UCSD-AML1 (cell line): ENCODE measurements around the gene LHFPL2.

Experiments used
- DNase-seq: peaks from one replicate; lab custom pipeline; 2025; ENCODE audit not compliant: unreplicated experiment; lab: John Stamatoyannopoulos, UW

The LHFPL2 gene

GRCh38 chr5:78547183-78547582 lies 101.4 kb downstream of the LHFPL2 start:
- no peak for DNase-seq

GRCh38 chr5:78546276-78546996 lies 102.1 kb downstream of the LHFPL2 start:
- DNase-seq: no peak

- DNase-seq: no peak
Measured at GRCh38 chr5:78545406-78545805, 103.2 kb downstream of the LHFPL2 start.

- no peak for DNase-seq
Measured at GRCh38 chr5:78544561-78545201, 103.9 kb downstream of the LHFPL2 start.

GRCh38 chr5:78543916-78544315 lies 104.7 kb downstream of the LHFPL2 start:
- no peak for DNase-seq

- no peak for DNase-seq
Measured at GRCh38 chr5:78543292-78543691, 105.3 kb downstream of the LHFPL2 start.

GRCh38 chr5:78542321-78542840 lies 106.2 kb downstream of the LHFPL2 start:
- no peak for DNase-seq

- peak; percentile 27 for DNase-seq
Measured at GRCh38 chr5:78541086-78541654, 107.4 kb downstream of the LHFPL2 start.

GRCh38 chr5:78540335-78541085 lies 108.1 kb downstream of the LHFPL2 start:
- DNase-seq: peak; percentile 26

- DNase-seq: no peak
Measured at GRCh38 chr5:78538240-78538850, 110.2 kb downstream of the LHFPL2 start.

- DNase-seq: no peak
Measured at GRCh38 chr5:78537821-78538220, 110.8 kb downstream of the LHFPL2 start.

- DNase-seq: no peak
Measured at GRCh38 chr5:78537411-78537810, 111.2 kb downstream of the LHFPL2 start.

- DNase-seq: no peak
Measured at GRCh38 chr5:78536661-78537196, 111.8 kb downstream of the LHFPL2 start.

GRCh38 chr5:78534905-78535200 lies 113.7 kb downstream of the LHFPL2 start:
- no peak for DNase-seq

GRCh38 chr5:78534148-78534904 lies 114.2 kb downstream of the LHFPL2 start:
- no peak for DNase-seq

- DNase-seq: no peak
Measured at GRCh38 chr5:78533356-78533755, 115.2 kb downstream of the LHFPL2 start.

- DNase-seq: no peak
Measured at GRCh38 chr5:78530342-78531096, 118.1 kb downstream of the LHFPL2 start.

GRCh38 chr5:78527925-78528324 lies 120.6 kb downstream of the LHFPL2 start:
- DNase-seq: no peak

- peak; percentile 36 for DNase-seq
Measured at GRCh38 chr5:78527054-78527859, 121.3 kb downstream of the LHFPL2 start.
